T-helper 17 cell (primary cell): ENCODE results near the gene GHR. TPM values are rescaled to one million over a fixed set of nuclear protein-coding genes. Genes with fewer than 3 reads are reported as not detected.

Source experiments
- ATAC-seq: fragments of 150-1000 bp; cut with Tn5 transposase; 2 replicates; pipeline ENCODE4 v1.10.0; 2021; ENCODE audit warnings: mild to moderate bottlenecking, moderate library complexity
- DNase-seq, 3 donors: peaks; one replicate each; pipeline versions ENCODE4 v3.0.0 to v3.0.0-alpha.2; 2020 to 2021
- H3K9me3 ChIP-seq: one replicate; pipeline ENCODE4 v1.7.0; 2013; ENCODE audit warnings: low read length, mild to moderate bottlenecking; ENCODE audit not compliant: control insufficient read depth, poor library complexity, severe bottlenecking
- H3K27ac Mint-ChIP-seq: one replicate; pipeline ENCODE4 v1.8.0; 2022; ENCODE audit warnings: mild to moderate bottlenecking, moderate library complexity, mixed read lengths
- H3K27me3 Mint-ChIP-seq: one replicate; pipeline ENCODE4 v1.8.0; 2022; ENCODE audit warnings: mixed read lengths
- H3K36me3 Mint-ChIP-seq: one replicate; pipeline ENCODE4 v1.8.0; 2022; ENCODE audit warnings: low read depth, mixed read lengths
- H3K4me1 Mint-ChIP-seq: one replicate; pipeline ENCODE4 v1.8.0; 2022; ENCODE audit warnings: mild to moderate bottlenecking, mixed read lengths
- H3K4me3 Mint-ChIP-seq: one replicate; pipeline ENCODE4 v1.8.0; 2022; ENCODE audit warnings: mild to moderate bottlenecking, moderate library complexity, mixed read lengths
- total RNA-seq, 4 donors: library from RNA in 2 of 4; stranded (reverse) in 2 of 4; gene quantifications; one replicate each; pipeline ENCODE4 v1.2.3 and lab custom pipeline; 2022 to 2026

The GHR gene
- total RNA-seq, 2 donors from 2014 or later = not detected

DNA sequence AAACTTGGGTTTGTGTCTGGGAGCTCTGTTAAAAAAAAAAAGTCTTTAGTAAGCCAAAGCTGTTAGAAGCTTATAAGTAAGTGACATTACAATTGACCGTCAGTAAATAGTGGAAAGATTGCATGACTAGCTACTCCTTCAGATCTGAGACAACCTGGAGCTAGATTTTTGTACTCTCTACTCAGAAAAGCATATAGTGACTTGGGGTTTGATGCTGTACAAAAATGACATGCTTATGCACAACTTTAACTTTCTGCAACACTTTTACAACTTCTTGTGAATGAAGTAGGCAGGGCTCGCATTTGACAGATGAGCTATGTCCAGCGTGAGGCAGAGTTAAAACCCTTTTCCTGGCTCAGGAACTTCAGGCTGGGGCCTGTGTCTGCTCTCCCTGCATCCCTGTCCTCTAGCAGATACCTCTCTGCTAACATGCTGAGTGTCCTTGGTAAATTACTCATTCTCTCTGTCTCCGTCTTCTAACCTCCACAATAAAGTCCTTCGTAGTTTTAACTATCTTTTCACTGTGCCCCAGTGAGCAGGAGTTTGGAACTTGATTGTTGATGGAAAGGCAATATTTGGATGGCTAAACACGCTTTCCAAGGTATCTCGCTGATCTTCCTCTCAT lies 471 bp upstream of the GHR start:
- DNase-seq (no peak), ATAC-seq (no peak)
- H3K27me3 Mint-ChIP-seq = peaks cover 12% of the 10 kb centered on the region
- H3K27ac Mint-ChIP-seq = no peak overlapping the region
- no peaks in the 10 kb centered on the region for H3K4me1 Mint-ChIP-seq
- no peak overlapping the region for H3K4me3 Mint-ChIP-seq
- no peaks in the 10 kb centered on the region for H3K9me3 ChIP-seq
- no peaks in the 10 kb centered on the region for H3K36me3 Mint-ChIP-seq

- H3K9me3 ChIP-seq = no peaks in the 10 kb centered on the region
- H3K27me3 Mint-ChIP-seq = peaks cover 12% of the 10 kb centered on the region
- no peaks in the 10 kb centered on the region for H3K4me1 Mint-ChIP-seq
- H3K4me3 Mint-ChIP-seq = no peak overlapping the region
- no peak overlapping the region for H3K27ac Mint-ChIP-seq
- no peak for ATAC-seq
- no peaks in the 10 kb centered on the region for H3K36me3 Mint-ChIP-seq
- DNase-seq = no peak
These were observed 2.8 kb downstream of the GHR start for GRCh38 chr5:42426016-42426415.

DNA sequence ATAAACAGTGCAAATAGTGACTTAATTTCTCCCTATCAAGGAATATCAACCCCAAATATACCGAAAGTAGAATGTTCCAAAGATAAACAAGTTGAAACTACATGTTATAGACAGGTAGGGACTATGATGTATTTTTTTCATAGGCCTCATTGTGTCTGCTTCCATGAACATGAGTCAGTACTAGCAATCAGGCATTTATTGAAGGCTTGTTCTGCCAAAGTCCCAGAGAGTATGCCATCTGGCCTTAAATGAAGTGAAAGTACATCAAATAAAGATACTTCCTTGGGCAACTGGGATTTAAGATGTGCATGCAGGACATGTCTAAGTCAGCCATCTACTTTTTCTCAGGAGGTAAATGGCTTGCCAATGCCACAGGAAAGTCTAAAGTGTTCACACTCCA lies 6.5 kb downstream of the GHR start:
- Mint-ChIP-seq H3K4me1 (no peaks in the 10 kb centered on the region), H3K27me3 (peaks cover 12% of the 10 kb centered on the region)

DNA sequence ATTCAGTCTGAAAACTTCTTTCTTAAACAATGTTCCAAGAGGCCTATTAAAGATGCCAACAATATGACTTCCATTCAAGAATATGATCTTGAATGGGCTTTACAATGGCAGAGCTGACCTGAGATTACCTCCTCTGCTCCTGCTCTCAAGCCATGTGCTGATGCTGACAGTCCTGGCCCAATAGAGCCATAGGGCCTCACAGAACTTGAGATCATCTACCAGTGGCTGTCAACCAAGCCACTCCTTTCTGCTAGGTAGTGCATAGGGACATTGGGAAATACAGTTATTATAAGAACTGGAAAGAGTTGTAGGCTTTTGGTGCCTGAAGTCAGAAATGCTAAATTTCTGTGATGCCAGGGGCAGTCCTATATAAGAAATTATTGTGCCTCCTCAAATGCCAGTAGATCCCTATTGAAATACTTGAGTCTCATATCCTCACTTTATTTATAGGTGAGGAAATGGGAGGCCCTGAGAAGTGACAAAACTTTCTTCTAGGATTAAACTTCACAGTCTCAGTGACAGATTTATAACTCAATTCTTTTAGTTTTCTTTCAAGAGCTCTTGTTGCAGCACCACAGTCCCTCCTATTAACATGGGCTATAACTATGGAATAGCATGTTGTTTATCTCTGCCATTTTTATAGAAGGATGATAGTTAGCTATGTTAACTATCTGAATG lies 10.9 kb downstream of the GHR start:
- H3K36me3 Mint-ChIP-seq = no peaks in the 10 kb centered on the region
- no peak for ATAC-seq

More for the DNA sequence above, 6.5 kb downstream of the GHR start:
- no peak for DNase-seq
- no peak for ATAC-seq
- Mint-ChIP-seq H3K4me3 (no peak overlapping the region), H3K36me3 (no peaks in the 10 kb centered on the region), H3K27ac (no peak overlapping the region)
- H3K9me3 ChIP-seq = no peaks in the 10 kb centered on the region

DNA sequence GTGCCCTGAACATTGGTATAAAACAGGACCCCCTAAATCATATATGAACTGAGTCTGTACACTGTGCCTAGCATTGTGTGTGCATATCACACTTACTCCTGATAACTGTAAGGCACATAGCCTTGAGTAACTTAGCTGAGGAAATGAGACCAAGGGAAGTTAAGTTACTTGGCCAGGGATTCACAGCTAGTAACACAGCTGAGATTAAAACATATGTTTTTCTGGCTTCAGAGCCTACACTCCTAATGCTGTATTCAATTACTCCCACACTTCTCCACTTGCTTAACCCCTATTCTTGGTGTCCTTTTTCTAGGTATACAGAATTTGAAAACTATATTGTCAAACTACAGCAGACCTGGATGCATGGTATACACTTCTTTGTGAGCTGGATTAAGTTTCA lies 12.8 kb downstream of the GHR start:
- Mint-ChIP-seq H3K36me3 (no peaks in the 10 kb centered on the region), H3K27me3 (no peaks in the 10 kb centered on the region), H3K27ac (no peak overlapping the region), H3K4me1 (no peaks in the 10 kb centered on the region), H3K4me3 (no peak overlapping the region)
- no peak for DNase-seq
- no peaks in the 10 kb centered on the region for H3K9me3 ChIP-seq
- no peak for ATAC-seq

More for the DNA sequence above, 10.9 kb downstream of the GHR start:
- Mint-ChIP-seq H3K27ac (no peak overlapping the region), H3K4me1 (no peaks in the 10 kb centered on the region), H3K4me3 (no peak overlapping the region), H3K27me3 (no peaks in the 10 kb centered on the region)
- DNase-seq = no peak
- H3K9me3 ChIP-seq = no peaks in the 10 kb centered on the region

DNA sequence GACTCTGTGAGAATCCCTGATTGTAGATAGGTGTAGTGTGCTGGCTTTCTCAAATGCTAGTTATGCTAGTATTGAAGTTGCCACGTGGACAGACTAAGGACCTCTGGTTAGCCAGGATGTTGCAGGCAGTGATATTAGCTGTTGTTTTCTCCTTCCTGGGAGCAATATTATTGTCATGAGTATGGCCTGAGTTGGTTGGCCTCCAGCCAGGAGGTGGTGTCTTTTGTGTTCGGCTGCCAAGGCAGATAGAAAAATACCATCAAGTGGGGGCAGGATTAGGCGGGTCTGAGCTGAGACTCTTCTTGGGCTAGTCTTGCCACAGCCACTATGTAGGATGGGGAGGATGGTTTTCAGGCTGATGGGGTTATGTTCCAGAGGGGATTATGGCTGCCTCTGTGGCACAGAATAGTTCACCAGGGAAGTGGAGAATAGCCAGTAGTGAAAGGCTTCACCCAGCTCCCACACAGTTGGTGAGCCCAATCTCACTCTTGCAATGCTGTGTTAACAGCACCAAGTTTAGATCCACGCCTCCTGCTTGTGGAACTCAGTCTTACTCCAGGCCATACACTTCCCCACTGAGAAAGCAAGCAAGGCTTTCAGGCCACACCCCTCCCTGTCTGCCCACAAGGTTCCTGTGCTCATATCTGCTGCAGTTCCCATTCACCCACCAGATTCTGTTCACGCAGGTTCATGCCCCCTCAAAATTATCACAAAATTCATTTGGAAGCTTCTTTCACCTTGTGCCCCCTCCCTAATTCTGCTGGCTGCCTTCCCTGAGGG lies 31.2 kb downstream of the GHR start:
- Mint-ChIP-seq H3K27ac (no peak overlapping the region), H3K4me3 (no peak overlapping the region), H3K4me1 (no peaks in the 10 kb centered on the region), H3K36me3 (no peaks in the 10 kb centered on the region), H3K27me3 (peaks cover 8% of the 10 kb centered on the region)
- DNase-seq (no peak), ATAC-seq (no peak)
- no peaks in the 10 kb centered on the region for H3K9me3 ChIP-seq

GRCh38 chr5:42461033-42461432 lies 37.8 kb downstream of the GHR start:
- no peaks in the 10 kb centered on the region for H3K36me3 Mint-ChIP-seq
- no peaks in the 10 kb centered on the region for H3K9me3 ChIP-seq
- ATAC-seq (no peak), DNase-seq (no peak)
- H3K27me3 Mint-ChIP-seq = no peaks in the 10 kb centered on the region
- H3K4me1 Mint-ChIP-seq = no peaks in the 10 kb centered on the region
- no peak overlapping the region for H3K27ac Mint-ChIP-seq
- H3K4me3 Mint-ChIP-seq = no peak overlapping the region

- no peak for ATAC-seq
- DNase-seq = no peak
- Mint-ChIP-seq H3K27ac (no peak overlapping the region), H3K27me3 (no peaks in the 10 kb centered on the region), H3K4me3 (no peak overlapping the region), H3K36me3 (no peaks in the 10 kb centered on the region), H3K4me1 (no peaks in the 10 kb centered on the region)
- no peaks in the 10 kb centered on the region for H3K9me3 ChIP-seq
These were observed 38.3 kb downstream of the GHR start for GRCh38 chr5:42461507-42461906.

DNA sequence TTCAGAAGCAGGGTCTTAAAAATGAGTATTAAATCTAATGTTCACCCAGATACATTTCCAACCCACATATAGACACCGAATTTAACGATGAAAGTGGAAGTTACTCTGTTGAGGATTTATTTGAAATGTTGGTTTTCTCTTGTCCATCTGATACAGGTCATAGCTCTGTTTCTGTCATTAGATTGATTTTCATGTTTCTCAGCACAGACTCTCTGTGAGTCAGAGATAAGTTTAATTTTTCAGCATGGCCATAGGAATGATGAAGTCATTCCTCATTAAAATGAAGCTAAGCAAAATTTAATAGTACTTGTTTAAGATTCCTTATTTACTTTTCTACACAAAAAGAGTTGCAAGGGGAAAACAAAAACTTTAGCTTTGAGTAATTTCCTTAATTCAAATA lies 38.8 kb downstream of the GHR start:
- no peak overlapping the region for H3K27ac Mint-ChIP-seq
- DNase-seq (no peak), ATAC-seq (no peak)
- H3K4me1 Mint-ChIP-seq = no peaks in the 10 kb centered on the region
- no peaks in the 10 kb centered on the region for H3K27me3 Mint-ChIP-seq
- no peak overlapping the region for H3K4me3 Mint-ChIP-seq
- H3K36me3 Mint-ChIP-seq = no peaks in the 10 kb centered on the region
- no peaks in the 10 kb centered on the region for H3K9me3 ChIP-seq

DNA sequence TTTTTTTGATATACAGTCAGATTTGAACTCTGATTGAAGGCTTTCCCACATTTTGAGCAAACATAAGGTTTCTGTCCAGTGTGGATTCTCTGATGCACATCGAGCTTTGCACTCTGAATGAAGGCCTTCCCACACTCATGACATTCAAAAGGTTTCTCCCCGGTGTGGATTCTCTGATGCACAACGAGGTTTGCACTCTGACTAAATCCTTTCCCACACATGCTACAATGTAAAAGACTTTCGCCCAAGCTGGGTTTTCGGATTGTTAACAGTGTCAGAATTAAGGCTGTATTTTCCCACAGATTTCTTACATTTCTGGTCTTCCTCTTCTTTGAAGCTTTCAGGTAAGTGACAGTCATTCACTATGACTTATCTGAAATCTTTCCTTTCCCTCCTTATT lies 44.3 kb downstream of the GHR start:
- peaks cover 5% of the 10 kb centered on the region for H3K27me3 Mint-ChIP-seq
- H3K4me1 Mint-ChIP-seq = no peaks in the 10 kb centered on the region
- H3K36me3 Mint-ChIP-seq = no peaks in the 10 kb centered on the region
- DNase-seq (no peak), ATAC-seq (no peak)
- H3K4me3 Mint-ChIP-seq = no peak overlapping the region
- no peak overlapping the region for H3K27ac Mint-ChIP-seq
- no peaks in the 10 kb centered on the region for H3K9me3 ChIP-seq

GRCh38 chr5:42467981-42468524 lies 44.8 kb downstream of the GHR start:
- H3K4me3 Mint-ChIP-seq = no peak overlapping the region
- no peak overlapping the region for H3K27ac Mint-ChIP-seq
- DNase-seq = no peak
- peaks cover 5% of the 10 kb centered on the region for H3K27me3 Mint-ChIP-seq
- H3K36me3 Mint-ChIP-seq = no peaks in the 10 kb centered on the region
- H3K9me3 ChIP-seq = no peaks in the 10 kb centered on the region
- no peaks in the 10 kb centered on the region for H3K4me1 Mint-ChIP-seq
- ATAC-seq = no peak

DNA sequence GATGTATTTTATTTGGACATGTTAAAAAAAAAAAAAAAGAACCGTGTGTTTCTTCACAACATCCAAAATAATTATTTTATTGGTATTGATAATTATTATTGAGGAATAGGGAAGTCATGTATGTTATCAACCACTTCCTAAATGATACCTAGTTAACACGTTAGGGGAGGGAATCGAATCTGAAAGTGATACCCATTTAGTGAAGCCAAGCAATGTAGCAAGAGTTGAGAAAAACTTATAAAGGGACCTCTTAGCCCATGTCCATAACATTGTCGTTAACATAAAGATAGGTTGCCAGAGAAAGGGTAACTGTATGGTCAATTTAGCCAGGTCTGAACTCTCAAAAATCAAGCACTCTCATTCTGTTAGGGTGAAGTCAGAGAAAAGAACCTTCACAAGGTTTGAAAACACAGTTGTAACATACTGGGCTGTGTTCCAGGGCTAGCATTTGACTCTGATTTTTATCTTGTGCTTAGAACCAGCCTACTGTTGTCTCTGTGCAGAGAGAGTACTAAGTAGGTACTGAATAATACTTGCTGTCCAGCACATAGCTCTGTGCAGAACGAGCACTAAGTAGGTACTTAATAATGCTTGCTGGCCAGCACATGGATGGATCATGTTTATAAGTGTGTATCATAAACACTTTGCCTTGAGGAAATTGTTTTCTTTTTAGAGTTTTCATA lies 60.4 kb downstream of the GHR start:
- no peaks in the 10 kb centered on the region for H3K36me3 Mint-ChIP-seq
- no peak for DNase-seq
- H3K27ac Mint-ChIP-seq = no peak overlapping the region
- ATAC-seq = no peak
- no peaks in the 10 kb centered on the region for H3K9me3 ChIP-seq
- peaks cover 20% of the 10 kb centered on the region for H3K27me3 Mint-ChIP-seq
- no peak overlapping the region for H3K4me3 Mint-ChIP-seq
- H3K4me1 Mint-ChIP-seq = no peaks in the 10 kb centered on the region

GRCh38 chr5:42487077-42487476 lies 63.8 kb downstream of the GHR start:
- Mint-ChIP-seq H3K4me3 (no peak overlapping the region), H3K36me3 (no peaks in the 10 kb centered on the region), H3K4me1 (no peaks in the 10 kb centered on the region), H3K27me3 (peaks cover 21% of the 10 kb centered on the region), H3K27ac (no peak overlapping the region)
- DNase-seq (no peak), ATAC-seq (no peak)
- H3K9me3 ChIP-seq = no peaks in the 10 kb centered on the region
